Umbilical cord (tissue), 2 donors: Measurements from ENCODE around the gene GJA3. TPM values are rescaled to one million over a fixed set of nuclear protein-coding genes. Genes with fewer than 3 reads are reported as not detected.

Source experiments
- DNase-seq: peaks from one replicate; pipeline ENCODE4 v3.0.0-alpha.2; 2015; ENCODE audit warnings: low spot score
- total RNA-seq: library from RNA; depleted of rRNA; stranded (reverse); fragments of >200 nt; gene quantifications from one replicate; pipeline ENCODE4 v1.2.3, GENCODE V29; 2014; ENCODE audit warnings: low replicate concordance; ENCODE audit not compliant: insufficient read depth

GJA3 gene
- total RNA-seq, 1 donor from 2014 or later = 1.4 TPM

DNA sequence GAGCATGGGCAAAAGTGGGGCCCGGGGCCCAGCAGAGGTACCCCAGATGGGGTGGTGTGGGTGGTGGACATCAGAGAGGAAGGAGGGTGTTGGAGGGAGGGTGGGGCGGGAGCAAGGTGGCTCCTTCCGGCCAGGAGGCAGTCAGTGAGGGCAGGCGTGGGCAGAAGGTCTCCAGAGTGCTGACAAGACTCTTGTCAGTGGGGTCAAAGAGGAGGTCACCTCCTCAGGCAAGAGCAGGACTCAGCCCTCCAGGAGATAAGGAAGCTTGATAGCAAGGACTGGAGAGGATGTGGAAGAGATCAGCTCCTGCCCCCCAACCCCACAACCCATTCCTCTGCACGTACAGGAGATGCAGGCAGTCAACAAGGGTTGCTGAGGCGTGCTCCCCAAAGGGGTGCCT is 9.8 kb downstream of the GJA3 start:
- DNase-seq = no peak

GRCh38 chr13:20150561-20150960 is 10.3 kb downstream of the GJA3 start:
- DNase-seq = no peak

DNA sequence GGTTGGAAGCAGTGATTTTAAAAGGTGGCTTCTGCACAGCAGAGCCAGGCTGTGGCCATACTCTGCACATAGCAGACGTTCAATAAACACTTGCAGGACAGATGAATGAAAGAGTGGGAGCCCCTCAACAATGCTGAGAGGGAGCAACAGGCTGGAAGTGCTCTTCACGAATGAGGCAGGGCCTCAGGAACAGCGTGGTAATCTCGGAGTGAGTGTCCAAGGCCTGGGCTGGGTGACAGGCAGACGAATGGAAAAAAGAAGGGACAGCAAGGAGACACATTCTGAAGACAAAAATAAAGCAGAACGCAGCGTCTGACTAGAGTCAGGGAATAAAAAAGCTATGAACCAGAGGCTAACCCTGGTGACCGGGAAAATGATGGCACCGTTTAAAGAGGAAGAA is 11.1 kb downstream of the GJA3 start:
- DNase-seq = no peak

GRCh38 chr13:20148501-20149183 is 12.2 kb downstream of the GJA3 start:
- no peak for DNase-seq

DNA sequence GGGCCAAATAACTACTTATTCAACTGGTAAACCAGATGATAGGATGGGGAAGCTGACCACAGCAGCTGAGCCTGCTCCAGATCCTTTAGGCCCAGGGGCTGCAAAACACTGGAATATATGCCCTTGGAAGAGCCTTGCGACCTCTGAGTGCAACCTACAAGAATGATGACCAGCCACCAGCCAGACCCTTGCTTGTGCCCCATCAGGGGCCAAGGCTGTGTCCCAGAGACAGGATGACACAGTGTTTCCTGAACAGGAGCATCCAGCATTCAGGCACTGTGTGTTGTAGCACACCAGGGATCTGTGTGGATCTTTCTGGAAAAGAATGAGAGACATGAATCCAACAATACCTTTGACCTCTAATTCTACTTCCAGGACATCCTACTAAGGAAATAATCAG is 14.5 kb downstream of the GJA3 start:
- DNase-seq = no peak

DNA sequence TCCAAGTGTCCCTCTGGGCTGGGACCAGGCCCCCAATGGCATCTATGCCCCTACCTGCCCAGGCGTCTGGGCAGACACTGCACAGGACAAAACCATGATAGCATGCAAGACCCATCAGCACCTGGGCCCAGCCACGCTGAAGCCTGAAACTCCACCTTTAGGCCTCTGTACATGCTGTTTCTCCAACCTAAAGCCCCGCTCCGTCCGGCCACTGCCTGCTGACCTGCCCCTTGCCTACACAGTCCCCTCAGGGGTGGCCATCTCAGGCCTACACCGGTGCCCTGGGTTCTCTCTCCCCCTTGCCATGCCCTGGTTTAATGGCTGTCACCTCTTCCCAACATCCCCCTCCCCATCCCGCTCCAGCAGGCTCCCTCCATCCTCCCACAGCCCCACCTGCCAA is 15.3 kb downstream of the GJA3 start:
- no peak for DNase-seq

DNA sequence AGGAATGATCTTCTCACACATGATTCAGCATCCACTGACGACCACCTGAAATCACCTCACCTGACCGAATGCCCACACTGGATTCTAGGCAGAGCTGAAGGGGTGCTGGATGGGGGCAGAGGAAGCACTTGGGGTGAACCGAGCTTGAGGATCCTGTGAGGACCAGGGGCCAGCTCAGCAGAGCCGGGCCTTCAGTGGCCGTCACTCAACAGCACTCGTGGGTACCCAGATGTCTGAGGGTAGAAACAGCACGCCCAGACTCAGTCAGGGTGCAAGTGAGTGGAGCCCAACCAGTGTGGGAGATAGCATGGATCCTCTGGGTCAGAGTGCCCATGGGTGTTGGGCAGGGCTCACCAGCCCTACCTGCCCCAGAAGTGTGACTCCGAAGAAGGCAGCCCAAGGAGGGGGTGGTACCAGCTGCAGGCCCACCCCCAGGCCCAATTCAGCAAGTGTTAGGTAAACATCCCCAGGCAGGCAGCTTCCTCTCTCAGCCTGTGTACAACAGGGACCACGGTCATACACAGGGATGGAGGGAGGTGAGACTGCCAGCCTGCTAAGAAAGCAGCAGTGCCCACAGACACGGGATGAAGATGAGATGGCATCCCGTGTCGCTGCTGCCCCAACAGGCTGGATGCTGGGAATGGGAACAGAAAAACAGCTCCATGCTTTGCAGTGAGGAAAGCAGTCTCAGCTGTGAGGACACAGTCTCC is 16.6 kb downstream of the GJA3 start:
- no peak for DNase-seq

- no peak for DNase-seq
These were observed 17.8 kb downstream of the GJA3 start for GRCh38 chr13:20142927-20143480.

GRCh38 chr13:20142023-20142926 is 18.6 kb downstream of the GJA3 start:
- no peak for DNase-seq

GRCh38 chr13:20141238-20142022 is 19.4 kb downstream of the GJA3 start:
- peak; percentile 76 for DNase-seq

- no peak for DNase-seq
These were observed 20.4 kb downstream of the GJA3 start for GRCh38 chr13:20140487-20140886.

GRCh38 chr13:20137875-20138274 is 23.0 kb downstream of the GJA3 start:
- DNase-seq = no peak

DNA sequence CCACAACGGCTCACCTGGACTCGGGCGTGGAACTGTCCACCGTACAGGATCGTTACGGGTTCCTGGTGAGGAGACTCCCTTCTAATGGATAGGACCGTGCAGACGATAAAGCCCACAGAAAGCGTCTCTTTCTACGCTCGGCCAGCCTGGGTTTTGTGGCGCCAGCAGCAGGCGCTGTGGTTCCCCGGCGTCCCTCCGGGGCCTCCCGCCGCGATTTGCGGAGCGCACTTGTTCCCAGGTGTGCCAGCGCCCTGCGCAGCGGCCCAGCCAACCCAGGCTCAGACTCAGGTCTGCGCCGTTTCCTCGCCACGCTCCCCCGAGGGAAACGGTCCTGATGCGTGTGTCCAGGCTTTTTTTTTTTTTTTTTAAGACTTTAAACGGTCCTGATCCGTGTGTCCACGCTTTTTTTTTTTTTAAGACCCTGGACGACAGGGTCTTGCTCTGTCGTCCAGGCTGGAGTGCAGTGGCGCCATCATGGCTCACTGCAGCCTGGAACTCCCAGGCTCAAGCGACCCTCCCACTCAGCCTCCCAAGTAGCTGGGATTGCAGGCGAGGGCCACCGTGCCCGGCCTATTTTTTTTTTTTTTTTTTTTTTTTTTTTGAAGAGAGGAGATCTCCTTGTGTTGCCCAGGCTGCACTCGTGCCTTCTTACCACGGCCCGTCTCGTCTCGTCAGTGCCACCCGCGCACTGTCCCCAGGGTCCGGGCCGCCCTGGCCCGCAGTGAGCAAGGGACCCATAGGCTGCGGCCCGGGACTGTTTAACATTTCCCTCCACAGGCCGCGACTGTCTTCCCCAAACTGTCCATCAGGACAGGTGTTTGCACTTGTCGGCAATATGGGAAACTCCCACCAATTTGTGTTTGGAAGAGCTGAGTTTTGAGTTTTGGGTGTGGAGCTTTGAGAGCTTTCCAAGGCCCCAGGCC is 23.8 kb downstream of the GJA3 start:
- no peak for DNase-seq

GRCh38 chr13:20134732-20135131 is 26.1 kb downstream of the GJA3 start:
- DNase-seq = no peak

DNA sequence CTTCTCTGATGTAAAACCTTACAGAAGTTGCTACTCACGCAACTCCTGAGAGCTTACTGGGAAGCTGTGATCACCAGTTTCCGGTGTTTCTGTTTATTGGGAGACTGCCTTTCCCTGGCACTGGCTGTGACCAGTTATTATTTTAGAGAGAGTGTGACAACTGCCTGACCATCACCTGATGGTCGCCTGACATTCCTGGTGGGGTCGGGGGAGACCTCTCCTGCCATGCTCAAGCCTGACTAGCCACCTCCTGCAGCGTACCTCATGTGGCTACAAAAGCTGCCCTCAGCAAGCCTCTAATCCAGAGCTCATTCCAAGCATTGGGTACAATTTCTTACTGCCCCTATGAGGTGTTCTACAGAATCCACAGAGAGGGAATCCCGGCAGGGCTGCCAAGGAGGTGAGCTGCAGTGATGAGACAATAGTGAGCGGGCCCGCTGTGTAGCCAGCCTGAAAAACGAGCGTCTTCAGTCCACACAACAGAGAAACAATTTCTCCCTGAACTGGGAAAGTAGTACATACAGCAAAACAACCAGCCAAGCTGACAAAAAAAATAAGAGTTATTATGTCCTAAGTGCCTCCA is 28.7 kb downstream of the GJA3 start:
- DNase-seq = no peak

- no peak for DNase-seq
These were observed 29.6 kb downstream of the GJA3 start for GRCh38 chr13:20131057-20131832.

DNA sequence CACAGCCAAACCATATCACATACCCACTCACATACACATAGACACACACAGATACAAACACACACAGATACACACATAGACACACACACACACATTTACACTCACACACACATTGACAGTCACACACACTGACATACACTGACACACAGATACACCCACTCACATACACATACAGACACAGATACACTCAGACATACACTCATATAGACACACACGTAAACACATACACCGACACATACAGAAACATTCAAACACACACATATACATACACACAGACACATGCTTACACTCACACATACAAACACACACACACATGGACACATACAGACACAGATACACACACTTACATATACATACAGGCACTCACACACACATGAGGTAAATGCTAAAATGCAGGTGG is 30.2 kb downstream of the GJA3 start:
- DNase-seq = no peak

DNA sequence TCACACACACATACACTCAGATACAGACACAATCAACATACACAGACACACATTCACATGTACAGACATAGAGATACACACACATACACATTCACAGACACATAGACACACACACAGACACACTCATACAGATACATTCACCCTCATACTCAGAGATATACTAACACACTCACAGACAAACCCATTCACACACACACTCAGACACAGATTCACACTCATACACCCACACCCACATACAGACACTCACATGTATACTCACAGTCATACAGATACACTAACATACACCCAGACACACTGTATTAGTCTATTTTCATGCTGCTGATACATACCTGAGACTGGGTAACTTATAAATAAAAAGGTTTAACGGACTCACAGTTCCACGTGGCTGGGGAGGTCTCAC is 30.8 kb downstream of the GJA3 start:
- DNase-seq = no peak

DNA sequence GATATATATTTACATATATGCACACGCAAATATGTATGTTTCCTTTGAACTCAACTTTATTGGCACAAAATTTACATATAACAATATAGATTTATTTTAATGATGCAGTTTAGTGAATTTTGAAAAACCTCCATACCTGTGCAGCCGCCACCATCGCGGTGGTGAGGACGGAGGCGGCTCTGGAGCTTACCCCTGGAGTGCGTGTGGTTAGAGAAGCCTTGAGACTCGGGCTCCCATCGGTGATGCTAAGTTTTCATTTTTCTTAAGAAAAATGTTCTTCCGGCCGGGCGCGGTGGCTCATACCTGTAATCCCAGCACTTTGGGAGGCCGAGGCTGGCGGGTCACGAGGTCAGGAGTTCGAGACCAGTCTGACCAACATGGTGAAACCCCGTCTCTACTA is 31.8 kb downstream of the GJA3 start:
- no peak for DNase-seq
